ENCODE data around the gene MCF2L.

GRCh38 chr13:113129480-113129879 lies 160.5 kb downstream of the MCF2L start:
- TF ChIP-seq, protein P1, sequence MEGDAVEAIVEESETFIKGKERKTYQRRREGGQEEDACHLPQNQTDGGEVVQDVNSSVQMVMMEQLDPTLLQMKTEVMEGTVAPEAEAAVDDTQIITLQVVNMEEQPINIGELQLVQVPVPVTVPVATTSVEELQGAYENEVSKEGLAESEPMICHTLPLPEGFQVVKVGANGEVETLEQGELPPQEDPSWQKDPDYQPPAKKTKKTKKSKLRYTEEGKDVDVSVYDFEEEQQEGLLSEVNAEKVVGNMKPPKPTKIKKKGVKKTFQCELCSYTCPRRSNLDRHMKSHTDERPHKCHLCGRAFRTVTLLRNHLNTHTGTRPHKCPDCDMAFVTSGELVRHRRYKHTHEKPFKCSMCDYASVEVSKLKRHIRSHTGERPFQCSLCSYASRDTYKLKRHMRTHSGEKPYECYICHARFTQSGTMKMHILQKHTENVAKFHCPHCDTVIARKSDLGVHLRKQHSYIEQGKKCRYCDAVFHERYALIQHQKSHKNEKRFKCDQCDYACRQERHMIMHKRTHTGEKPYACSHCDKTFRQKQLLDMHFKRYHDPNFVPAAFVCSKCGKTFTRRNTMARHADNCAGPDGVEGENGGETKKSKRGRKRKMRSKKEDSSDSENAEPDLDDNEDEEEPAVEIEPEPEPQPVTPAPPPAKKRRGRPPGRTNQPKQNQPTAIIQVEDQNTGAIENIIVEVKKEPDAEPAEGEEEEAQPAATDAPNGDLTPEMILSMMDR (IDR thresholded peaks at IDR 0.05; ENCODE audit: low read length), result no peak
- TF ChIP-seq EZH2 (optimal IDR thresholded peaks at IDR 0.05; ENCODE audit: low read depth, low read length), result no peak
